LHCN-M2 (cell line): ENCODE results near the gene RPEL1. TPM values are rescaled to one million over a fixed set of nuclear protein-coding genes. Genes with fewer than 3 reads are reported as not detected.
"Not testable (repeated sequence)": the region's sequence is repeated elsewhere in the genome, so short reads cannot be mapped to it uniquely, and the experiment has no call there.

Source experiments
- DNase-seq: peaks from one replicate; pipeline ENCODE4 v3.0.0-alpha.2; 2012; ENCODE audit warnings: low read depth
- total RNA-seq: library from RNA; depleted of rRNA; stranded (reverse); fragments of >200 nt; gene quantifications from 2 replicates; pipeline ENCODE4 v1.2.3, GENCODE V29; 2014

Gene RPEL1
- total RNA-seq, 1 experiment from 2014 or later: not detected

DNA sequence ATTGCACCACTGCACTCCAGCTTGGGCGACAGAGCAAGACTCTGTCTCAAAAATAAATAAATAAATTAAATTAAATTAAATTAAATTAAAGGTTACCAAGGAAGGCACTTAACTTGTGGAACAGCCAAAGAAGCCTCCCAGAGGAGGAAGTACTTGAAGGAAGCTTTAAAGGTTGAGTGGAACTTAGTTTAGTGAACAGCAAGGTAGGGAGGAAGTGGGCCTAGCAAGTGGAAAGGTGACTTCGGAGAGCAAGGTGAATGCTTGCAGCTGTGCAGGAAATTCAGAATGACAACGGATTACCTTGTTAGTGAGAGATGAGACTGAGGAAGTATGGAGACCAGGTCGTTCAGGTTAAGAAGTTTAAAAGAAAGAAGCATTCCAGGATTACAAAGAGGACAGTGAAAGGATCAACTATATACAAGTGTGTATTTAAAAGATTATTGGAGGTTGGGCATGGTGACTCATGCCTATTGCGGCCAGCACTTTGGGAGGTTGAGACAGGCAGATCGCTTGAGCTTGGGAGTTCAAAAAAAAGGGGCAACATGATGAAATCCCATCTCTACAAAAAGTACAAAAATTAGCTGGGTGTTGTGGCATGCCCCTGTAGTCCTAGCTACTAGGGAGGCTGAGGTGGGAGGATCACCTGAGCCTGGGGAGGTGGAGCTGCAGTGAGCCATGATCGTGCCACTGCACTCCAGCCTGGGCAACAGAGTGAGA, 12.8 kb upstream of the RPEL1 start:
- DNase-seq: peak; percentile 41

DNA sequence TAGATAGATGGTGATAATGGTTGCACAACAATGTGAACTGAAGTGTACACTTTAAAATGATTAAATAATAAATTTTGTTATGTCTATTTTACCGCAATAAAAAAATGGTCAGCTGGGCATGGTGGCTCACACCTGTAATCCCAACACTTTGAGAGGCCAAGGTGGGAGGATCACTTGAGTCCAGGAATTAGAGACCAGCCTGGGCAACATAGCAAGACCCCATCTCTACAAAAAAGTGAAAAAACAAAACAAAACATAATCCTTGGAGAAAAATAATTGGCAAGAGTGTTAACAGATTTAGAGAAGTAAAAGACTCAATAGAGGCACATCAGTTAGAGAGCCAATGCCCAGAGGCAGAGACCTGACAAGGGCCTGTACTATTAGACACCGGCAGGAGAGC, 9.9 kb upstream of the RPEL1 start:
- DNase-seq: no peak

DNA sequence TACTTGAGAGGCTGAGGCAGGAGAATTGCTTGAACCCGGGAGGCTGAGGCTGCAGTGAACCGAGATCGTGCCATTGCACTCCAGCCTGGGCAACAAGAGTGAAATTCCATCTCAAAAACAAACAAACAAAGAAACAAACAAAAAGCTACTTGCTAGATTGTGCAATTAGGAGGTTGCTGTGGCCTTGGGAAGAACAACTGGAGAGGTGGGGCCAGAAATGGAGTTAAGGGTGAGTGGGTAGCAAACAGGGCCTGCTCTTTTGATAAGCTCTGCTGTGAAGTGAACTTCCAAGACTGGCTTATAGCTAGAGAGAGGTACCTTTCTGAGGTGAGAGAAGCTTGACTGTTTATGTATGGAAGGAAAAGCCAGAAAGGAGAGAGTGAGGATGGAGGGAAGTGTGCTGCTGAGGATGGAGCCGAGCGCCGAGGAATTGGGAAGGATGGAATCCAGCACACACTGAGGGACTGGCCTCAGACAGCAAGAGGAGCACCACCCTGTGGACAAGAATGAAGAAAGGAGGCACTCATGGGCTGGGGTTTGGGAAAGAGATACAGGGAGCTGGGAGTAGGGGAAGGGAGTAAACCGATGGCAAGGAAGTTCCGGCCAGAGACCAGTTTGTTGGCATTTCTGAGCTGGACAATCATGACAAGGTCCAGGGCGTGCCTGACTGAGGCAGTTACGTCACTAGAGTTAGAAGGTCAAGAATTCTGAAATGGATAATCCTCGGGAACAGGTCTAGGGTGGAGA, 7.0 kb upstream of the RPEL1 start:
- peak; percentile 76 for DNase-seq

DNA sequence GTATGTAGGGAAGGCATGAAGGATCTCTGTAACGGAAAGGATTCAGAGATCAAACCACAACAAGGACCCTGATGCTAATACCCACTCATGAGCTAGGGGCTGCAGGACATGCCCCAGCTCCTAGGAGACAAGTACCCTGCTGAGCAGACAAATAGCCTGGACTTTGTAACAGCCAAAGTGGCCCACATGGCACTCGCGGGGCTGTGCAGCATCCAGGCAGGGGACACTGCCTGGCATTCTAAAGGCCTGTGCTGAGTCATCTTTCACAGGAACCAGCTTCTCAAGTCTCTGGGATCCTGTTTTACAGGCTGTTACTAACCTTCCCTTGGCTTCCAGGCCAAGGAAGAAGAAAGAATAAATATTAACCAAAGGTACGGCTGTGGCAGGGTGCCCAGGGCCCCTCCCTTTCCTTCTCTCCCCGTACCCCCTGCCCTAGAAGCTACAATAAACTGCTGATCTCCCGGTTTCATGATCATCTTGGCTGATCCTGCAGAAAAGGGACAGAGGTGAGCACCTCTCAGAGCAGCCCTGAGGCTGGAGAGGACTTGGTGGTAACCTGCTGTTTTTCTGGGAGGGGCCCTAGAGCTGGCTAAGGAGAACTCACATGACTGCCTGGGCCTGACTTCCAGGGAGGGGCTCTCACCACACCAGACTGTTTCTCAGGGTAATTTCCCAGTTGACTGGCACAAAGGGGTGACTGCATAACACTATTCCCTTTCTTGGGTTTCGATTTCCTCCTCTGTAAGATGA, 4.2 kb upstream of the RPEL1 start:
- peak; percentile 50 for DNase-seq

- peak; percentile 76 for DNase-seq
These were observed 918 bp upstream of the RPEL1 start for GRCh38 chr10:103244666-103245271.

DNA sequence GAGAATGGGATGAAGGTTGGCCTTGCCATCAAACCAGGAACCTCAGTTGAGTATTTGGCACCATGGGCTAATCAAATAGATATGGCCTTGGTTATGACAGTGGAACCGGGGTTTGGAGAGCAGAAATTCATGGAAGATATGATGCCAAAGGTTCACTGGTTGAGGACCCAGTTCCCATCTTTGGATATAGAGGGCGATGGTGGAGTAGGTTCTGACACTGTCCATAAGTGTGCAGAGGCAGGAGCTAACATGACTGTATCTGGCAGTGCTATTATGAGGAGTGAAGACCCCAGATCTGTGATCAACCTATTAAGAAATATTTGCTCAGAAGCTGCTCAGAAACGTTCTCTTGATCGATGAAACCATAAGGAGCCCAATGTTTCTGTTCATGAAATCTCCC, 637 bp downstream of the RPEL1 start:
- DNase-seq: no peak

DNA sequence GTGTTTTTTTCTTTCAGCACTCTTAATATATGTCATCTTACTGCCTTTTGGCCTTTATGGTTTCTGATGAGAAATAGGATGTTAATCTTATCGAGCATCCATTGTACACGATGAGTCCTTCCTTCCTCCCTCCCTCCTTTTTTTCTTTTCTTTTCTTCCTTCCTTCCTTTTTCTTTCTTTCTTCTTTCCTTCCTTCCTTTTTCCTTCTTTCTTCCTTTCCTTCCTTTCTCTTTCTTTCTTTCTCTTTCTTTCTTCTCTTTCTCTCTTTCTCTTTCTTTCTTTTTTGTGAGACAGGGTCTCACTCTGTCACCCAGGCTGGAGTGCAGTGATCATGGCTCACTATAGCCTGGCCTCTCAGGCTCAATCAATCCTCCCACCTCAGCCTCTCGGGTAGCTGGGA, 8.4 kb downstream of the RPEL1 start:
- no peak for DNase-seq

DNA sequence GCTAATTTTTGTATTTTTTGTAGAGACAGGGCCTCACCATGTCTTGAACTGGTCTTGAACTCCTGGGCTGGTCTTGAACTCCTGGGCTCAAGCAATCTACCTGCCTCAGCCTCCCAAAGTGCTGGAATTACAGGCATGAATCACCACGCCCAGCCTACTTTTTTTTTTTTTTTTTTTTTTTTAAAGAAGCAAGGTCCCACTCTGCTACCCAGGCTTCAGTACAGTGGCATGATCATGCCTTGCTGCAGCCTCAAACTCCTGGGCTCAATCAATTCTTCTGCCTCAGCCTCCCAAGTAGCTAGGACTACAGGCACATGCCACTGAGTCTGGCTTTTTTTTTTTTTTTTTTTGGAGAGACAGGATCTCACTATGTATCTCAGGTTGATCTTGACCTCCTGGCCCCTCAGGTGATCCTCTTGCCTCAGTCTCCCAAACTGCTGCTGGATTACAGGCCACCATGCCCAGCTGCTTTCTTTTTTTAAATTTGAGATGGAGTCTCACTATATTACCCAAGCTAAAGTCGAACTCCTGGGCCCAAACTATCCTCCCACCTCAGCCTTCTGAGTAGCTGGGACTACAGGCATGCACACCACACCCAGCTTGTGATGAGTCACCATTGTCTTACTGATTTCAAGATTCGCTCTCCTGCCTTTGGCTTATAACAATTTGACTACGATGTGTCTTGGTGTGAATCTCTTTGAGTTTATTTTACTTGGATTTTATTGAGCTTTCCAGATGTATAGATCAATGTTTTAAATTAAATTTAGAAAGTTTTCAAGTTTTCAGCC, 9.0 kb downstream of the RPEL1 start:
- DNase-seq: peak; percentile 24

DNA sequence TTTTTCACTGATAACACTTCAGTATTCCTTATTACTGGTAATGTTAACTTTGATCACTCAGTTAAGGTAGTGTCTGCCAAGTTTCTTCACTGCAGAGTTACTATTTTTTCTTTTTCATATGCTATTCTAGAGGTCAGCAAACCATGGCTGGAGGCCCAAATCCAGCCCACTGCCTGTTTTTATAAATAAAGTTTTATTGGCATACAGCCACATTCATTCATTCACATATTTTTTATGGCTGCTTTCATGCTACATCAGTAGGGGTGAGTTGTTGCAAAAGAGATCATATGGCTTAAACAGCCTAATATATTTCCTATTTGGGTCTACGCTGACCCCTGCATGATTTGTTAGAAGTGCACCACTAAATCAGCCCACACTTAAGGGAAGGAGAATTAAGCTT, 10.9 kb downstream of the RPEL1 start:
- DNase-seq: no peak

GRCh38 chr10:103257812-103258211, 12.1 kb downstream of the RPEL1 start:
- DNase-seq: no peak

GRCh38 chr10:103258928-103259327, 13.2 kb downstream of the RPEL1 start:
- DNase-seq: not testable (repeated sequence)

GRCh38 chr10:103259989-103260388, 14.3 kb downstream of the RPEL1 start:
- no peak for DNase-seq

- DNase-seq: no peak
These were observed 16.5 kb downstream of the RPEL1 start for GRCh38 chr10:103262229-103262628.

DNA sequence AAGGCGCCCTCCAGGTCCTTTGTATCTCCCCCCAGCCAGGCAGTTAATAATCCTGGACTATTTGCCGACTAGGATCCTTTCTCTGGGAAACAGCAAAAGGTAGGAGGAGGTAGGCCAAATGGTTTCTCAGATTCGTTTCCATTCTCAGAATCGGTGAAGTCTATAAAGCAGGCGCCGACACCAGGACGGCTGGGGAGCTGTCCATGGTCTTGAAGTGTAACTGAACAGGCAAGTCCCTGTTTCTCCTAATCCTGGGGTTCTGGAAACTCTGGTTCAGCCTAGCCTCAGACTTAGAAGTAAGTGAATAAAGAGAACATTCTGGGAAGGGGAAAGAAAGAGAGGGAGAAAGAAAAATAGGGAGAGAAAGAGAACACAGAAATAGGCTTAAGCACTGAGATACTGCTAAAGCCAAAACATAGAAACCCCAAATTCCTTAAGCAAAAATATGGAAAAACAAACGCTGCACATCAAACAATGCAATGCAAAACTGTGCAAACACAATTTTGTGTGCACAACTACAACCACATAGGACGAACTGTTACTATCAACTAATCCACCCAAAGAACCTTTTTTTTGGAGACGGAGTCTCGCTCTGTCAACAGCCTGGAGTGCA, 20.1 kb downstream of the RPEL1 start:
- peak; percentile 66 for DNase-seq

GRCh38 chr10:103273041-103273441, 27.4 kb downstream of the RPEL1 start:
- peak; percentile 100 for DNase-seq

- DNase-seq: no peak
These were observed 30.7 kb downstream of the RPEL1 start for GRCh38 chr10:103276251-103276895.

- no peak for DNase-seq
These were observed 31.4 kb downstream of the RPEL1 start, which contains the start of gene INA for GRCh38 chr10:103276896-103277712. Gene INA (plus strand): TSS chr10:103277138. CDS start chr10:103277212, 74 bp downstream.

DNA sequence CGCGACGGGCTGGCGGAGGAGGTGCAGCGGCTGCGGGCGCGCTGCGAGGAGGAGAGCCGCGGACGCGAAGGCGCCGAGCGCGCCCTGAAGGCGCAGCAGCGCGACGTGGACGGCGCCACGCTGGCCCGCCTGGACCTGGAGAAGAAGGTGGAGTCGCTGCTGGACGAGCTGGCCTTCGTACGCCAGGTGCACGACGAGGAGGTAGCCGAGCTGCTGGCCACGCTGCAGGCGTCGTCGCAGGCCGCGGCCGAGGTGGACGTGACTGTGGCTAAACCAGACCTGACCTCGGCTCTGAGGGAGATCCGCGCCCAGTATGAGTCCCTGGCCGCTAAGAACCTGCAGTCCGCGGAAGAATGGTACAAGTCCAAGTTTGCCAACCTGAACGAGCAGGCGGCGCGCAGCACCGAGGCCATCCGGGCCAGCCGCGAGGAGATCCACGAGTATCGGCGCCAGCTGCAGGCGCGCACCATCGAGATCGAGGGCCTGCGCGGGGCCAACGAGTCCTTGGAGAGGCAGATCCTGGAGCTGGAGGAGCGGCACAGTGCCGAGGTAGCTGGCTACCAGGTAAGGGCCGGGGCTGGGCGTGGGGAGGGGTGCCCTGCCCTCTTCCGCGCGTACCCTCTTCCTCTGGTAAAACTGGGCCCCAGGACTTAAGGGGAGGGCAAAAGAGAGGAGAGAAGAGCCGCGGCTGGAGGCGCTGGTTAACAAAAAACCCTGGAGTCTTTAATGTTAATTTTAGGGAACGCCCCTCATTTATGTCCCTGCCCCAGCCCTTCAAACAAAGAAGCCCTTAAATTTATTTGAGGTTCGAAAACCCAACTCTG, 32.2 kb downstream of the RPEL1 start:
- no peak for DNase-seq

DNA sequence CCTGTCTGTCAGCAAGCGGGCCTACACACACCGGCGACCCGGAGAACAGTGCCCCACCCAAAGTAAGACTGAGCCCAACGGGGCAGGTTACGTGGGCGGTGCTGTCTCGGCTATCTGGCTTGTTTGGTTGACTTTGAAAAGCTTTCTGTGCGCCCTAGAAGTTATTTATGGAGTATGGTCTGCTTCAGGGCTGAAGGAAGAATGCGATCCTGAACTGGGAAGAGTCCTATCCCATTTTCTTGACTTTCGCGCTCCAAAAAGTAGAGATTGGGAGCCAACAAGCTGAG, 32.8 kb downstream of the RPEL1 start:
- no peak for DNase-seq
